ENCODE results near the gene EIF2B5.

DNA sequence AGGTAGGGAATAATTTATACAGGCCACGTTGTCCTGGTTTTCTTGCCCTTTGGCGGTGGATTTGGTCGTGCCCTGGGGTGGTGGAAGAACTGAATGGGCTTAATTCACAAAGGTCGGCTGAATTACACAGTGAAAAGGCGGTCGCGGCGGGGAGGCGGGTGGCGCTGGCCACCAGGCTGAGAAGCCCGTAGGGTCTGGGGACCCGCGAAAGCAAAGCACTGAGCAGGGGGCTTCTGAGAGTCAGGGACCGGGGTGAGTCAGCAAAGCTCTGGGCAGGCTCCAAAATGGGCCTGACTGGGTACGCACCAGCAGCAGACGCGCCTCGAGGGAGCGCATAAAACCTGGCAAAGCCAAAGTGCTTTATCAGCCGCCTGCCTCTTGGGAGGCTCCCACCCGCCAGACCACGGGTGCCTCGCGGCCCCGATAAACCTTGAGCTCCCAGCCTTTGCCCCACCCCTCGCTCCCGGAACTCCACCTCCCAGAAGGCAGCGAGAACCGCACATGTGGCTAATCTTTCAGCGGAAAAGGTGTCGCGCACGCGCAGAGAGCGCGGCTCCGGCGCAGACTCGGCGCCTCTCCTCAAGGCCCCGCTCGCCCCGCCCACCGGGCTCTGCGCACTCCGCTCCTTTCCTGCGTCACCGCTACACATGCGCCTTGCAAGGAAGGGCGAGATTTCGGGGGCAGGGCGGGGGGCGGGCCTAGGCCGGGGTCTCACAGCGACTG, 50.5 kb downstream of the EIF2B5 start:
- TF ChIP-seq, protein P1, sequence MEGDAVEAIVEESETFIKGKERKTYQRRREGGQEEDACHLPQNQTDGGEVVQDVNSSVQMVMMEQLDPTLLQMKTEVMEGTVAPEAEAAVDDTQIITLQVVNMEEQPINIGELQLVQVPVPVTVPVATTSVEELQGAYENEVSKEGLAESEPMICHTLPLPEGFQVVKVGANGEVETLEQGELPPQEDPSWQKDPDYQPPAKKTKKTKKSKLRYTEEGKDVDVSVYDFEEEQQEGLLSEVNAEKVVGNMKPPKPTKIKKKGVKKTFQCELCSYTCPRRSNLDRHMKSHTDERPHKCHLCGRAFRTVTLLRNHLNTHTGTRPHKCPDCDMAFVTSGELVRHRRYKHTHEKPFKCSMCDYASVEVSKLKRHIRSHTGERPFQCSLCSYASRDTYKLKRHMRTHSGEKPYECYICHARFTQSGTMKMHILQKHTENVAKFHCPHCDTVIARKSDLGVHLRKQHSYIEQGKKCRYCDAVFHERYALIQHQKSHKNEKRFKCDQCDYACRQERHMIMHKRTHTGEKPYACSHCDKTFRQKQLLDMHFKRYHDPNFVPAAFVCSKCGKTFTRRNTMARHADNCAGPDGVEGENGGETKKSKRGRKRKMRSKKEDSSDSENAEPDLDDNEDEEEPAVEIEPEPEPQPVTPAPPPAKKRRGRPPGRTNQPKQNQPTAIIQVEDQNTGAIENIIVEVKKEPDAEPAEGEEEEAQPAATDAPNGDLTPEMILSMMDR (IDR thresholded peaks at IDR 0.05; ENCODE audit: borderline replicate concordance, extremely low read depth, low read length, poor library complexity, severe bottlenecking): no peak
- no peak for TF ChIP-seq EZH2 (IDR thresholded peaks at IDR 0.05; ENCODE audit: borderline replicate concordance, low read depth, low read length, severe bottlenecking)

Data from DND-41 (cell line).